ENCODE results near the gene CCDC90B.

DNA sequence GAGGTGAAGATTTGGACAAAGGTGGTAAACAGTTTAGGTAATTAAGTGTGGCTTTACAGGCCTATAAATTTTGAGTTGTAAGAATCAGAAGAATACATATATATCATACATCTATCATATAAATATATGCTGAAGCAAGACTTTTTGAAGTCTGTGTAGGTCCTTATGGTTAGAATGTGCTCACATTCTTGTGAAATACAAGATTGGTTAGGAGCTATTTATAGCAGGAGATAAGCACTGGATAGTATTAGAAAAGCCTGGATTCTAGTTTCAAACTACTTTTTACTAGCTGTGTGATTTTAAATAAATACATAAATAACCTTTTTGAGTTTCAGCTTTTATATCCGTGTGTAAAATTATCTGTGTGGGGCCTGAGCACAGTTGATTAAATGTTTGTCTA, 50.3 kb downstream of the CCDC90B start:
- TF ChIP-seq GABPA (IDR thresholded peaks at IDR 0.05; ENCODE audit: low read depth): no peak
- no peak for TF ChIP-seq MEF2A (IDR thresholded peaks at IDR 0.05; ENCODE audit: borderline replicate concordance, low read depth)

All from SK-N-SH (cell line).